Upper lobe of left lung (tissue), 4 donors: ENCODE measurements around the gene RASAL2.

Source experiments
- EP300 ChIP-seq, 4 donors: sonication (generic); formaldehyde crosslinking; IDR thresholded peaks; one replicate each; pipeline ENCODE4 v1.5.1; 2017; ENCODE audit warnings: antibody characterized with exemption in 4 of 4, control low read depth in 2 of 4
- POLR2AphosphoS5 ChIP-seq, 2 donors: sonication (generic); formaldehyde crosslinking; IDR thresholded peaks; one replicate each; pipeline ENCODE4 v1.5.1; 2017; ENCODE audit warnings: antibody characterized with exemption in 2 of 2

GRCh38 chr1:178477841-178478240 lies 383.9 kb downstream of the RASAL2 start:
- no peak for TF ChIP-seq EP300 (IDR thresholded peaks at IDR 0.05)
- no peak for TF ChIP-seq POLR2AphosphoS5 (IDR thresholded peaks at IDR 0.05)
